Activated T-helper 2 cell treated with anti-CD3 and anti-CD28 coated beads, Interferon-gamma antibody, Interleukin-2, Interleukin-4, amounts not matched to agents 10 μg/mL and 5 μg/mL and 100 μg/mL, durations not matched to agents 14 hours and 24 hours and 36 hours (primary cell): Measurements from ENCODE around the gene GGT7. TPM values are rescaled to one million over a fixed set of nuclear protein-coding genes. Genes with fewer than 3 reads are reported as not detected.
A peak's percentile ranks its signal among the peaks of the same experiment; 100 is the strongest.
"Not testable (repeated sequence)": the region's sequence is repeated elsewhere in the genome, so short reads cannot be mapped to it uniquely, and the experiment has no call there.

ENCODE experiments used
- DNase-seq: peaks from one replicate; pipeline ENCODE4 v3.0.0; 2021; ENCODE audit warnings: low spot score
- H3K27ac Mint-ChIP-seq: one replicate; pipeline ENCODE4 v1.8.0; 2021; ENCODE audit warnings: mixed read lengths
- H3K27me3 Mint-ChIP-seq: one replicate; pipeline ENCODE4 v1.8.0; 2021; ENCODE audit warnings: low read depth, mixed read lengths
- H3K36me3 Mint-ChIP-seq: one replicate; pipeline ENCODE4 v1.8.0; 2021; ENCODE audit warnings: low read depth, mixed read lengths
- H3K4me1 Mint-ChIP-seq: one replicate; pipeline ENCODE4 v1.8.0; 2021; ENCODE audit warnings: low read depth, mixed read lengths
- H3K4me3 Mint-ChIP-seq: one replicate; pipeline ENCODE4 v1.8.0; 2021; ENCODE audit warnings: low read depth, mild to moderate bottlenecking, moderate library complexity, mixed read lengths
- H3K9me3 Mint-ChIP-seq: one replicate; pipeline ENCODE4 v1.8.0; 2021; ENCODE audit warnings: mixed read lengths
- intact Hi-C: fragments of 100-400 bp; cut with micrococcal nuclease; formaldehyde crosslinking; loops from one replicate; pipeline ENCODE4 v1.15.1; 2023
- total RNA-seq: library from RNA; stranded (reverse); gene quantifications from 2 replicates; pipeline ENCODE4 v1.2.3, GENCODE V29; 2022

Gene GGT7
- total RNA-seq, 1 donor from 2014 or later, result 13.5 TPM

- Mint-ChIP-seq H3K36me3 (peaks cover 13% of the 10 kb centered on the region), H3K9me3 (no peaks in the 10 kb centered on the region), H3K27ac (peak overlapping the region; percentile 94), H3K4me3 (peak overlapping the region; percentile 98), H3K27me3 (peaks cover 7% of the 10 kb centered on the region), H3K4me1 (peaks cover 29% of the 10 kb centered on the region)
- peak; percentile 62 for DNase-seq
- intact Hi-C loops, result loop anchor here (2.0 to 10.0 kb wide), 5 partner anchors 52 to 590 kb away; partner anchors contain the start of genes ACSS2, EDEM2, GSS and MYH7B
These were observed 47.7 kb downstream of the GGT7 start for GRCh38 chr20:34824806-34825529.

GRCh38 chr20:34824452-34824805, 48.2 kb downstream of the GGT7 start:
- H3K27ac Mint-ChIP-seq, result peak overlapping the region; percentile 94
- DNase-seq, result peak; percentile 70
- no peaks in the 10 kb centered on the region for H3K9me3 Mint-ChIP-seq
- H3K4me3 Mint-ChIP-seq, result peak overlapping the region; percentile 98
- peaks cover 7% of the 10 kb centered on the region for H3K27me3 Mint-ChIP-seq
- intact Hi-C loops, result loop anchor here (2.0 to 10.0 kb wide), 5 partner anchors 52 to 590 kb away; partner anchors contain the start of genes ACSS2, EDEM2, GSS and MYH7B
- peaks cover 13% of the 10 kb centered on the region for H3K36me3 Mint-ChIP-seq
- H3K4me1 Mint-ChIP-seq, result peaks cover 29% of the 10 kb centered on the region

DNA sequence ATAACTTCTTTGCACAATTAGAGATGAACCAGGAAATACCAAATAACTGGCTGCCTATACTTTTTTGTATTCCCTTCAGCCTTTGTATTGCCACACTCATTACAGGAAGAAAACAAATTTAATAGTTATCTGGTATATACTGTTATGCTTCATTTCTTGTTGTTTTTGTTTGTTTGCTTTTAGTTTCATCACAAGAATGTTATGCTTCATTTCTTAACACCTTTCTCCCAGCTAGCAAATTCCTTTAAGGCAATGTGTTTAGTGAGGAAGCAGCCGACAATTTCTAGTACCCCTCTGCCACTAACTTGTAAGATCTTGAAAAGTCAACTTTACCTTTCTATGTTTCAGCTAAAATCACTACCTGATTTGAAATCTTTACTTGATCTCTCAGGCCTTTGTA, 48.6 kb downstream of the GGT7 start:
- H3K36me3 Mint-ChIP-seq, result peaks cover 13% of the 10 kb centered on the region
- H3K9me3 Mint-ChIP-seq, result no peaks in the 10 kb centered on the region
- H3K27me3 Mint-ChIP-seq, result peaks cover 7% of the 10 kb centered on the region
- H3K4me3 Mint-ChIP-seq, result peak overlapping the region; percentile 98
- no peak for DNase-seq
- intact Hi-C loops, result loop anchor here (2.0 to 10.0 kb wide), 5 partner anchors 53 to 591 kb away; partner anchors contain the start of genes ACSS2, EDEM2, GSS and MYH7B
- peaks cover 29% of the 10 kb centered on the region for H3K4me1 Mint-ChIP-seq
- H3K27ac Mint-ChIP-seq, result peak overlapping the region; percentile 94

DNA sequence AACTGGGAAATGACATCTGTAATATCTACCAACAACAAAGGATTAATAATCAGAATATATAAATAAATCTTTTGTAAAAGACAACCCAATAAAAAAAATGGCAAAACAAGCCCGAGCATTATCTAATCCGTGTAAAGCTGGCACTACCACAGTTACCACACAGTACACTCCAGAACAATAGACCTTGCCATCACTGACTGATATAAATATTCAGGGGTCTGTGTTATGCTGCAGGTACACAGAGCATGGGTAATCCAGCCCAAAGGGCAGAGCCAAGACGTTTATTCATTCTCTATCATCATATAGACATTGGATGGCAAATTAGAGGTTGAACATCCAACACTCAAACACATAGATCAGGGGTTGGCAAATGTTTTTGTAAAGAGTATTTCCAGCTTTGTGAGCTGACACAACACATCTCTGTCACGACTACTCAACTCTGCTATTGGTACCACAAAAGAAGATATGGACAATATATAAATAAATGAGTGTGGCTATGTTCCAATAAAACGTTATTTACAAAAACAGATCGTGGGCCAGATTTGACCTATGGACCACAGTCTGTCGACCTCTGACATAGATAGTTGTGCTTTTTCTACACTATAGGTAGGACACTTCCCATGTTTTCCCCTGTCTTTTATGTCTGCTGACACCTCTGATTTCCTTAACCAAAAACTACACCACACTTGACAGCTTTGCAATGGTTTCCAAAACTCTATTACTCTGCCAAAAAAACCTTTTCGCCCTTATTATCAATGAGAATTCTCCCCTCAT, 51.7 kb downstream of the GGT7 start:
- H3K27me3 Mint-ChIP-seq, result no peaks in the 10 kb centered on the region
- intact Hi-C loops, result loop anchor here (5.0 to 10.0 kb wide), 3 partner anchors 274 to 594 kb away; partner anchors contain the start of genes EDEM2, TRPC4AP and UQCC1
- no peak overlapping the region for H3K4me3 Mint-ChIP-seq
- H3K36me3 Mint-ChIP-seq, result peaks cover 13% of the 10 kb centered on the region
- peaks cover 29% of the 10 kb centered on the region for H3K4me1 Mint-ChIP-seq
- no peak for DNase-seq
- H3K9me3 Mint-ChIP-seq, result no peaks in the 10 kb centered on the region
- H3K27ac Mint-ChIP-seq, result no peak overlapping the region

DNA sequence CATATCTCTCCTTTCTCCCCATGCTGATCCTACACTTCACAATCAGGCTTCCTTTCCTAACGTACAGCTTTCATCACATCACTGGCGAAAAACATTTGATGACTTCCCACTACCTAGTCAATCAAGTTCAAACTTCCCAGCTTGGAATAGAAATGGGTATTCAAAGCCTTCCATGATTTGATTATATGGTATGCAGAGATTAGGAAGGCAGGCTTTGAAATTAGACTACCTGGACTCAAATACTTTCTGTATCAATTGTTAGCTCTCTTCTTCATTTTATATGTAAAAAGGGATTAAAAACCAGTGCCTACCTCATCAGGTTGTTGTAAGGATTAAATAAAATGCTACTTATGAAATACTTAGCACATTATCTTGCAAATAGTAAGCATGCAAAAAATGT, 54.9 kb downstream of the GGT7 start:
- Mint-ChIP-seq H3K9me3 (no peaks in the 10 kb centered on the region), H3K4me1 (peaks cover 17% of the 10 kb centered on the region), H3K4me3 (no peak overlapping the region), H3K27me3 (no peaks in the 10 kb centered on the region), H3K36me3 (peaks cover 8% of the 10 kb centered on the region), H3K27ac (no peak overlapping the region)
- DNase-seq, result no peak
- intact Hi-C loops, result no loop called here

DNA sequence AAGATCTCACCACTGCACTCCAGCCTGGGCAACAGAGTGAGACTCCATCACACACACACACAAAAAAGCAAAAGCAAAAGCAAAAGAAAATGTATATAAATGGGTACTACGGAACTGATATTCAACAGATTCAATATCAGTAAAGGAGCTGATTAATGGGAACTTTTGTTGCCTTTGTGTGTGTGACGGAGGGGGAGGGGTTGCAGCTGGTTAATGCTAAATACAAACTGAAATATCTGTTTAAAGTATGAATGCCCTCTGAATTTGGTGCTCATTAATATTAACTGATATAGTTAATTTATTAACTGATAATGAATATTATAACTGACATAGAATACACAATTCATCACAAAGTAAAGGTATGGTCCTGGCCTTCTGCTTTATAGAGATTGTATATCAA, 55.6 kb downstream of the GGT7 start:
- Mint-ChIP-seq H3K9me3 (no peaks in the 10 kb centered on the region), H3K27me3 (no peaks in the 10 kb centered on the region), H3K4me3 (no peak overlapping the region), H3K4me1 (peaks cover 12% of the 10 kb centered on the region), H3K36me3 (peaks cover 4% of the 10 kb centered on the region), H3K27ac (no peak overlapping the region)
- intact Hi-C loops, result no loop called here
- no peak for DNase-seq

GRCh38 chr20:34815636-34816035, 57.0 kb downstream of the GGT7 start:
- H3K27ac Mint-ChIP-seq, result no peak overlapping the region
- peaks cover 6% of the 10 kb centered on the region for H3K4me1 Mint-ChIP-seq
- no peak overlapping the region for H3K4me3 Mint-ChIP-seq
- H3K36me3 Mint-ChIP-seq, result no peaks in the 10 kb centered on the region
- no peak for DNase-seq
- H3K9me3 Mint-ChIP-seq, result no peaks in the 10 kb centered on the region
- intact Hi-C loops, result no loop called here
- H3K27me3 Mint-ChIP-seq, result no peaks in the 10 kb centered on the region

DNA sequence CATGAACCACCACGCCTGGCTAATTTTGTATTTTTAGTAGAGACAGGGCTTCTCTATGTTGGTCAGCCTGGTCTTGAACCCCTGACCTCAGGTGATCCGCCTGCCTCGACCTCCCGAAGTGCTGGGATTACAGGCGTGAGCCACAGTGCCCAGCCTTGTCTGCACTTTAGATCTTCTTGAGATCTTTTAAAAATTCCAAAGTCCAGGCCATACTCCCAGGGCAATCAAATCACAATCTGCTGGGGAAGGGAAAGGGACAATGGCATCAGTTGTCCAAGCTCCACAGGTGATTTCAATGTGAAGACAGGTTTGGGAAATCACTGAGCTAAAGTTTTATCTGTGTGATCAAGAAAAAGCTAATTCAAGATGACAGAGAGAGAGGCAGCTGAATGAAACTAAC, 64.1 kb downstream of the GGT7 start:
- no peak overlapping the region for H3K4me3 Mint-ChIP-seq
- intact Hi-C loops, result no loop called here
- no peaks in the 10 kb centered on the region for H3K27me3 Mint-ChIP-seq
- no peak overlapping the region for H3K27ac Mint-ChIP-seq
- DNase-seq, result no peak
- H3K4me1 Mint-ChIP-seq, result peaks cover 10% of the 10 kb centered on the region
- H3K36me3 Mint-ChIP-seq, result peaks cover 4% of the 10 kb centered on the region
- H3K9me3 Mint-ChIP-seq, result no peaks in the 10 kb centered on the region

DNA sequence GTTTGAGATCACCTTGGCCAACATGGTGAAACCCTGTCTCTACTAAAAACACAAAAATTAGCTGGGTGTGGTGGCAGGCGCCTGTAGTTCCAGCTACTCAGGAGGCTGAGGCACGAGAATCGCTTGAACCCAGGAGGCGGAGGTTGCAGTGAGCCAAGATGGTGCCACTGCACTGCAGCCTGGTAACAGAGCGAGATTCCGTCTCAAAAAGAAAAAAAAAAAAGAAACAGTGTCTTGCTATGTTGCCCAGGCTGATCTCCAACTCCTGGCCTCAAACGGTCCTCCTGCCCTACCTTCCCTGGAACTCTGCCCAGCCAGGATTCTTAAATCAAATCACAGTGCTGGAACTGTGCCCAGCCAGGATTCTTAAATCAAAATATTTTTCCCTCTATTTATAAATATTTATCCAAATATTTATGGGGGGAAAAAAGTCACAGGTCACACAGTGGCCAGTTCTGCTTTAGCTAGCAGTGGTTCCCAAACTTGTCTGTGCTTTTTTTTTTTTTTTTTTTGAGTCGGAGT, 64.7 kb downstream of the GGT7 start:
- H3K4me3 Mint-ChIP-seq, intact Hi-C loops, H3K27ac Mint-ChIP-seq, H3K27me3 Mint-ChIP-seq, H3K36me3 Mint-ChIP-seq, DNase-seq, H3K9me3 Mint-ChIP-seq: not testable (repeated sequence)
- H3K4me1 Mint-ChIP-seq, result peaks cover 10% of the 10 kb centered on the region

DNA sequence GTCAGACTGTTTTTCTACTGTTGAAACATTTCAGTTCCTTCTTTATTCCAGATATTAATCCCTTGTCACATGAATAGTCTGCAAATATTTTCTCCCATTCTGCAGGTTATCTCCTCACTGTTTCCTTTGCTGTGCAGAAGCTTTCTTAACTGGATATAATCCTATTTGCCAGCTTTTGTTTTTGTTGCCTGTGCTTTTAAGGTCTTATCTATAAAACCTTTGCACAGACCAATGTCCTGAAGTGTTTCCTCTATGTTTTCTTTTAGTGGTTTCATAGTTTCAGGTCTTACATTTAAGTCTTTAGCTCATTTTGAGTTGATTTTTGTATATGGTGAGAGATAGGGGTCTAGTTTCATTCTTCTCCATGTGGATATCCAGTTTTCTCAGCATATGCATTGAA, 66.4 kb downstream of the GGT7 start:
- Mint-ChIP-seq H3K4me1 (peaks cover 10% of the 10 kb centered on the region), H3K9me3 (no peaks in the 10 kb centered on the region), H3K36me3 (peaks cover 10% of the 10 kb centered on the region), H3K27me3 (no peaks in the 10 kb centered on the region), H3K27ac (no peak overlapping the region), H3K4me3 (no peak overlapping the region)
- DNase-seq, result no peak
- intact Hi-C loops, result no loop called here

DNA sequence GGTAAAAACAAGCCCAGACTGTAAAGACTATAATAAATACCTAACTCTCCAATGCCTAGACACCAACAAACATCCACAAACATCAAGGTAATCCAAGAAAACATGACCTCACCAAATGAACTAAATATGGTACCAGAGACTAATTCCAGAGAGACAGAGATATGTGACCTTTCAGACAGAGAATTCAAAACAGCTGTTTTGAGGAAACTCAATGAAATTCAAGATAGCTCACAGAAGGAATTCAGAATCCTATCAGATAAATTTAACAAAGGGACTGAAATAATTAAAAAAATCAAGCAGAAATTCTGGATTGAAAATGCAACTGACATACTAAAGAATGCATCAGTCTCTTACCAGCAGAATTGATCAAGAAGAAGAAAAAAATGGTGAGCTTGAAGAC, 73.8 kb downstream of the GGT7 start:
- Mint-ChIP-seq H3K36me3 (peaks cover 7% of the 10 kb centered on the region), H3K27ac (no peak overlapping the region), H3K27me3 (no peaks in the 10 kb centered on the region), H3K4me1 (peaks cover 7% of the 10 kb centered on the region), H3K4me3 (no peak overlapping the region), H3K9me3 (no peaks in the 10 kb centered on the region)
- intact Hi-C loops, result no loop called here
- no peak for DNase-seq

DNA sequence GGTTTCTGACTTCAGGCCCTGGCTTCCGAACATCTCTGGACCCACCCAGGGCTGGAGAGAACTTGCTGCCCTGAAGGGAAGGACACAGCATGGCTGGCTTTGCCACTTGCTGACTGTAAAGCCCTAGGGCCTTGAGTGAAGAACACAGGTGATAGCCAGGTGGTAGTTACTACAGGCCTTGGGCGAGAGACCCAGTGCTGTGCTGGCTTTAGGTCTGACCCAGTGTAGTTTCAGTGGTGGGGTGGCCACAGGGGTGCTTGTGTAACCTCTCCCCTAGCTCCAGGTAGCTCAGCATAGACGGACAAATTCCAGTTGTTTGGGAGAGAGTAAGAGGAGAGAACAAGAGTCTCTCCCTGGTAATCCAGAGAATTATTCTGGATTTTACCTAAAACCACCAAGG, 74.3 kb downstream of the GGT7 start:
- H3K4me1 Mint-ChIP-seq, result peaks cover 7% of the 10 kb centered on the region
- intact Hi-C loops, result no loop called here
- no peaks in the 10 kb centered on the region for H3K27me3 Mint-ChIP-seq
- no peak for DNase-seq
- no peak overlapping the region for H3K4me3 Mint-ChIP-seq
- no peaks in the 10 kb centered on the region for H3K9me3 Mint-ChIP-seq
- peaks cover 7% of the 10 kb centered on the region for H3K36me3 Mint-ChIP-seq
- no peak overlapping the region for H3K27ac Mint-ChIP-seq
